NCI-H510A (cell line): Measurements from ENCODE around the gene RALY.

Experiments
- DNase-seq: peaks from one replicate; lab custom pipeline; 2025; lab: John Stamatoyannopoulos, UW

The RALY gene

GRCh38 chr20:33986560-33987216, 7.0 kb upstream of the RALY start:
- no peak for DNase-seq

- DNase-seq = no peak
Measured at GRCh38 chr20:33990075-33990474, 3.6 kb upstream of the RALY start.

GRCh38 chr20:33991502-33991901, 2.2 kb upstream of the RALY start:
- DNase-seq = no peak

- no peak for DNase-seq
Measured at GRCh38 chr20:33992145-33992922, 1.4 kb upstream of the RALY start.

- DNase-seq = peak; percentile 99
Measured at GRCh38 chr20:33992923-33993575, 662 bp upstream of the RALY start.

- DNase-seq = peak; percentile 81
Measured at GRCh38 chr20:33994222-33994913, 657 bp downstream of the RALY start.

GRCh38 chr20:33995053-33995831, 1.5 kb downstream of the RALY start:
- no peak for DNase-seq

GRCh38 chr20:33999025-33999649, 5.4 kb downstream of the RALY start:
- DNase-seq = no peak

- no peak for DNase-seq
Measured at GRCh38 chr20:34001378-34001777, 7.7 kb downstream of the RALY start.

GRCh38 chr20:34004227-34004626, 10.5 kb downstream of the RALY start:
- DNase-seq = no peak

- DNase-seq = no peak
Measured at GRCh38 chr20:34004790-34005457, 11.2 kb downstream of the RALY start.

GRCh38 chr20:34006619-34007018, 12.9 kb downstream of the RALY start:
- DNase-seq = no peak

- DNase-seq = no peak
Measured at GRCh38 chr20:34008477-34008876, 14.8 kb downstream of the RALY start.

GRCh38 chr20:34010405-34010931, 16.8 kb downstream of the RALY start:
- DNase-seq = no peak

- DNase-seq = no peak
Measured at GRCh38 chr20:34011275-34011674, 17.6 kb downstream of the RALY start.

GRCh38 chr20:34012330-34012729, 18.6 kb downstream of the RALY start:
- no peak for DNase-seq

- DNase-seq = no peak
Measured at GRCh38 chr20:34012735-34013134, 19.0 kb downstream of the RALY start.

- DNase-seq = no peak
Measured at GRCh38 chr20:34013554-34013953, 19.8 kb downstream of the RALY start.

- DNase-seq = no peak
Measured at GRCh38 chr20:34014878-34015277, 21.2 kb downstream of the RALY start.
